Common myeloid progenitor, CD34-positive (primary cell): ENCODE data around the gene ARMC5.

ENCODE experiments used
- CTCF ChIA-PET: fragments of 350-600 bp; sonication (Branson Sonifier 250); formaldehyde crosslinking; loops from one replicate; lab custom pipeline; 2021; ENCODE audit warnings: antibody characterized with exemption; lab: Charles Lee
- POLR2A ChIA-PET: fragments of 350-600 bp; sonication (Branson Sonifier 250); formaldehyde crosslinking; loops from one replicate; lab custom pipeline; 2021; ENCODE audit warnings: antibody characterized with exemption; lab: Charles Lee
- DNase-seq, 3 donors: peaks; one replicate each; pipeline versions ENCODE4 v3.0.0 to v3.0.0-alpha.2; 2013
- H3K27ac ChIP-seq, 2 experiments: 1 replicate in 1 of 2; 2 replicates in 1 of 2; pipeline ENCODE4 v1.7.0; 2013; ENCODE audit warnings: inconsistent platforms in 2 of 2, low read length in 2 of 2, mild to moderate bottlenecking in 2 of 2, low read depth in 1 of 2, moderate library complexity in 1 of 2; ENCODE audit not compliant: severe bottlenecking in 2 of 2, insufficient read depth in 1 of 2, poor library complexity in 1 of 2
- H3K27me3 ChIP-seq, 5 experiments: replicated peaks in 2 of 5; 1 replicate in 3 of 5; 2 replicates in 2 of 5; pipeline versions ENCODE4 v1.6.1 to v1.7.0; 2013; ENCODE audit warnings: low read length in 4 of 5, mild to moderate bottlenecking in 2 of 5, moderate library complexity in 2 of 5, inconsistent platforms in 1 of 5; ENCODE audit not compliant: insufficient read depth in 5 of 5, control insufficient read depth in 4 of 5
- H3K36me3 ChIP-seq, 4 experiments: 1 replicate in 2 of 4; 2 replicates in 2 of 4; pipeline versions ENCODE4 v1.6.1 to v1.7.0; 2013; ENCODE audit warnings: low read length in 3 of 4, control low read depth in 1 of 4, mild to moderate bottlenecking in 1 of 4; ENCODE audit not compliant: control insufficient read depth in 4 of 4, insufficient read depth in 4 of 4
- H3K4me1 ChIP-seq, 4 experiments: 1 replicate in 3 of 4; 2 replicates in 1 of 4; pipeline versions ENCODE4 v1.6.1 to v1.7.1; 2013; ENCODE audit warnings: low read length in 3 of 4, mild to moderate bottlenecking in 3 of 4, control low read depth in 1 of 4, inconsistent platforms in 1 of 4, moderate library complexity in 1 of 4; ENCODE audit not compliant: control insufficient read depth in 4 of 4, insufficient read depth in 4 of 4; ENCODE audit errors: control extremely low read depth in 1 of 4
- H3K4me3 ChIP-seq, 7 experiments: 1 replicate in 4 of 7; 2 replicates in 3 of 7; pipeline versions ENCODE4 v1.5.1 to v1.7.0; 2013; ENCODE audit warnings: mild to moderate bottlenecking in 7 of 7, low read length in 6 of 7, moderate library complexity in 6 of 7, inconsistent platforms in 2 of 7, low read depth in 2 of 7, control low read depth in 1 of 7; ENCODE audit not compliant: insufficient read depth in 4 of 7, control insufficient read depth in 1 of 7; ENCODE audit errors: extremely low read depth in 1 of 7
- H3K9me3 ChIP-seq, 5 experiments: 1 replicate in 4 of 5; 2 replicates in 1 of 5; pipeline versions ENCODE4 v1.6.1 to v1.7.1; 2013; ENCODE audit warnings: low read length in 4 of 5, mild to moderate bottlenecking in 2 of 5, inconsistent platforms in 1 of 5, low read depth in 1 of 5, moderate library complexity in 1 of 5; ENCODE audit not compliant: control insufficient read depth in 4 of 5, insufficient read depth in 2 of 5; ENCODE audit errors: control extremely low read depth in 1 of 5
- WGBS: methylation state at CpG from one replicate; pipeline ENCODE4 v1.1.5; 2013; ENCODE audit not compliant: insufficient coverage; 5-methylcytosine and 5-hydroxymethylcytosine counted together

Gene ARMC5

DNA sequence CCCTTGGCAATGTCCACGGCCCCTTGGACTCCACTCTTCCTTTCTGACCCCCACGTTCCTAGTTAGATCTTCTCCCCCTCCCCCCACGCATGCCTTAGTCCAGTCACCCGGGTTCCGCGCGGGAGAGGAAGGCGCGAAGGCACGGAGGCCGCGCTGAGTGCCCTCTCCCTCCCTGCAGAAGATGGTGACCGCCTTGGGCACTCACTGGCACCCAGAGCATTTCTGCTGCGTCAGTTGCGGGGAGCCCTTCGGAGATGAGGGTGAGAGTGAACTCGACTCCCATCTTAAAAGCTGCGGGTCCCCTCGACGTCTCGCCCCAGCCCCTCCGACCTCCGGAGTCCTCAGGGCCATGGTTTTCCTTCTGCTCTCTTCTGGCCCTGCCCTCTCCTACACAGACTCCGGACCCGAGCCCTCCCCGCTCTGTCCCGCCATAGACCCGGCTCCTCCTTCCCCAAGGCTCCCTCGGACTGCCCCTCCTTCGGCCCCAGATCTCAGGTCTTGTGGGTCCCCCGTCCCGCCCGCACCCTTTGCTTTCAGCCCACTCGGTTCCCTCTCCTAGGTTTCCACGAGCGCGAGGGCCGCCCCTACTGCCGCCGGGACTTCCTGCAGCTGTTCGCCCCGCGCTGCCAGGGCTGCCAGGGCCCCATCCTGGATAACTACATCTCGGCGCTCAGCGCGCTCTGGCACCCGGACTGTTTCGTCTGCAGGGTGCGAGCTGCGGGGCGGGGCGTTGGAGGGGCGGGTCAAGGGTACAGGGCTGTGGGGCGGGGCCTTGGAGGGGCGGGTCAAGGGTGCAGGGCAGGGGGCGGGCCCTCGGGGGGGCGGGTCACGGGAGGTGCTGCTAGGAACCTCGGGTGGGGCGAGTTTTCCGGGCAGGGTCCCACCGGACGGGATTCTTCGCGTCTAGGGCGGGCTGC, 17.3 kb downstream of the ARMC5 start:
- Histone ChIP-seq H3K9me3 (no peaks in the 10 kb centered on the region), H3K4me3 (peak overlapping the region; percentile 40 to 81 (median 67)), H3K36me3 (peaks cover 0 to 12% (median 0%) of the 10 kb centered on the region in 4 experiments), H3K27ac (peak overlapping the region in 1 of 2 experiments; percentile 49), H3K4me1 (peaks cover under 1 to 47% (median 39%) of the 10 kb centered on the region in 4 experiments), H3K27me3 (no peaks in the 10 kb centered on the region)
- 12% methylated on average over 58 of the region's 68 CpGs for WGBS
- peak; percentile 78 to 87 (median 84) for DNase-seq
- ChIA-PET CTCF (interaction anchor here (0.9 to 2.7 kb wide), 4 partner anchors 13 to 220 kb away, joined by 3 to 28 read pairs (median 4); partner anchors contain the start of gene ARMC5), POLR2A (interaction anchor here (0.7 to 2.0 kb wide), 2 partner anchors 17 to 18 kb away, joined by 4 read pairs; partner anchors contain the start of gene ARMC5)

DNA sequence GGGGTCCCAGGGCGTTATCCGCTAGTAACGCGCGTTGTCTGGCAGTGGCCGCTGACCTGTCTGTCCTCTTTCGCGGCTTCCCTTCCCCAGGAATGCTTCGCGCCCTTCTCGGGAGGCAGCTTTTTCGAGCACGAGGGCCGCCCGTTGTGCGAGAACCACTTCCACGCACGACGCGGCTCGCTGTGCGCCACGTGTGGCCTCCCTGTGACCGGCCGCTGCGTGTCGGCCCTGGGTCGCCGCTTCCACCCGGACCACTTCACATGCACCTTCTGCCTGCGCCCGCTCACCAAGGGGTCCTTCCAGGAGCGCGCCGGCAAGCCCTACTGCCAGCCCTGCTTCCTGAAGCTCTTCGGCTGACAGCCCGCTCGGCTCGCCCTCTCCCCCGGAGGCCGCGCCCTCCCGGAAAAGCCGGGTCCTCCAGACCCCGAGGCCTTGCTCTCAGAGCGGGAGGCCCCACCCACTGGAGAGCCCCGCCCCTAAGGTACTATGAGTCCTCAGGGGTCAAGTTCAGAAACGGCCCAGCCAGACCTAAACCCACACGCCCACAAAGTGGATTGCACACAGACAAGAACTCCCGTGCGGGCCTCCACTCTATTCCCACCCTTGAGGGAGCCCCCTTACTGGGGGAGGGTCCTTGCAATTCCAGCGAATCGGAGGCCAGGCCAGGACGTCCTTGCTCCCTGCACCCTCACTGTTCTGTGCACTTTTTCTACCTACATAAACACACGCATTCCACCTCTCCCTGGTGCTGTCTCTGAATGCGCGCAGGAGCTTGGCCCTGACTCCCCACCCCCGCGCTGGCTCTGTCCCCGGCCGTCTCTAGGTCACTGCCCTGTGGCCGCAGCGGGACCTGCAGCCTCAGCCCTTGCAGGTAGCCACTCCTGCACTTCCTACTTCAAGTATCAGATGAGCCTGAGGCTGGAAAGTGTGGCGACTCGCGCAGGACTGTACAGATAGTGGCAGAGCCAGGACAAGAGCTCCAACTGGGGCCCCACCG, 18.2 kb downstream of the ARMC5 start:
- Histone ChIP-seq H3K36me3 (peaks cover 0 to 12% (median 0%) of the 10 kb centered on the region in 4 experiments), H3K27me3 (no peaks in the 10 kb centered on the region), H3K4me3 (peak overlapping the region; percentile 39 to 81 (median 57)), H3K4me1 (peaks cover 0 to 40% (median 31%) of the 10 kb centered on the region in 4 experiments), H3K27ac (peak overlapping the region in 1 of 2 experiments; percentile 25), H3K9me3 (no peaks in the 10 kb centered on the region)
- ChIA-PET POLR2A (interaction anchor here (0.7 to 2.0 kb wide), 2 partner anchors 18 to 19 kb away, joined by 4 read pairs; partner anchors contain the start of gene ARMC5), CTCF (interaction anchor here (0.8 to 1.4 kb wide), 5 partner anchors 14 to 277 kb away, joined by 3 to 7 read pairs (median 3); no protein-coding TSS in a partner anchor)
- DNase-seq, result peak; percentile 58 to 71 (median 66)
- 20% methylated on average over 60 of the region's 67 CpGs for WGBS

DNA sequence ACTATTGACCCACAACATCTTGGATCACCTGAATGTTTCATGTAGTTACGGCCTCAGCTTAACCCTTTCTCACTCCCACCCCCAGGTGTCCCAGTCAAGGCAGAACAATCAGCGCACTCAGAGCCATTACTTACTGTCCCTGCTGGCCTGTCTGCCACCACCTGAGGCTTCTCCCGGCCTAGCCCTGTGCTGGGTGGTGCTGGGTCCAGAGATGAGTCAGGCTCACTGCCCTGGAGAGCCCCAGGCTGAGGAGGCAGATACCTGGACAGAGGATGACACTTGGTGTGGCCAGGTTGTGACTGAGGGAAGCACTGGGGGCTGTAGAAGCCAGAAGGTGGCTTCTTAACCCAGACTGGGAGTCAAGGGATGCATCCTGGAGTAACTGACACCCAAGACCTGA, 19.7 kb downstream of the ARMC5 start:
- Histone ChIP-seq H3K36me3 (peaks cover 0 to 10% (median 0%) of the 10 kb centered on the region in 4 experiments), H3K9me3 (no peaks in the 10 kb centered on the region), H3K4me1 (peaks cover 0 to 34% (median 30%) of the 10 kb centered on the region in 4 experiments), H3K27me3 (no peaks in the 10 kb centered on the region), H3K27ac (no peak overlapping the region), H3K4me3 (no peak overlapping the region)
- CTCF ChIA-PET, result interaction anchor here (1.0 to 1.3 kb wide), 2 partner anchors 18 to 278 kb away, joined by 3 to 7 read pairs; no protein-coding TSS in a partner anchor
- no peak for DNase-seq
- 100% methylated on average over 2 of the region's 3 CpGs for WGBS
- POLR2A ChIA-PET, result interaction anchor here (0.6 kb wide), 2 partner anchors 228 to 969 kb away, joined by 3 to 4 read pairs; no protein-coding TSS in a partner anchor

DNA sequence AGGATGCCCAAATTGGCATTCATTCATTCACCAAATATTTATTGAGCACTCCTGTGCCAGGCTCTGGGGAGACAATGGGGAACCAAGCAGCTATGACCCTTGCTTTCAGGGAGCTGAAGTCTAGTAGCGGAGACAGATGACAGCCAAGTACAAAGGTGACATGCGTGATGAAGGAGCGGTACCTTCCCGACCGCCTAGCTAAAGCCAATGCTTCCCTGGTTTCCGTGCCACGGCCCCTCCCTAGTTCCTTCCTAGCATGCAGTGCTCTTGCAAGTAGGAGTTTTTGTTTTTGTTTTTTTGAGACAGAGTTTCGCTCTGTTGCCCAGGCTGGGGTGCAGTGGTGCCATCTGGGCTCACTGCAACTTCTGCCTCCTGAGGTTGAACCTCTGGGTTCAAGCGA, 20.4 kb downstream of the ARMC5 start:
- Histone ChIP-seq H3K27me3 (no peaks in the 10 kb centered on the region), H3K36me3 (peaks cover 0 to 2% (median 0%) of the 10 kb centered on the region in 4 experiments), H3K4me1 (peaks cover 0 to 34% (median 31%) of the 10 kb centered on the region in 4 experiments), H3K4me3 (no peak overlapping the region), H3K9me3 (no peaks in the 10 kb centered on the region), H3K27ac (no peak overlapping the region)
- POLR2A ChIA-PET, result no interaction called here
- 98% methylated on average over 8 of the region's 9 CpGs for WGBS
- no peak for DNase-seq
- CTCF ChIA-PET, result interaction anchor here (0.6 to 1.3 kb wide), 2 partner anchors 218 to 534 kb away, joined by 3 to 4 read pairs; no protein-coding TSS in a partner anchor

DNA sequence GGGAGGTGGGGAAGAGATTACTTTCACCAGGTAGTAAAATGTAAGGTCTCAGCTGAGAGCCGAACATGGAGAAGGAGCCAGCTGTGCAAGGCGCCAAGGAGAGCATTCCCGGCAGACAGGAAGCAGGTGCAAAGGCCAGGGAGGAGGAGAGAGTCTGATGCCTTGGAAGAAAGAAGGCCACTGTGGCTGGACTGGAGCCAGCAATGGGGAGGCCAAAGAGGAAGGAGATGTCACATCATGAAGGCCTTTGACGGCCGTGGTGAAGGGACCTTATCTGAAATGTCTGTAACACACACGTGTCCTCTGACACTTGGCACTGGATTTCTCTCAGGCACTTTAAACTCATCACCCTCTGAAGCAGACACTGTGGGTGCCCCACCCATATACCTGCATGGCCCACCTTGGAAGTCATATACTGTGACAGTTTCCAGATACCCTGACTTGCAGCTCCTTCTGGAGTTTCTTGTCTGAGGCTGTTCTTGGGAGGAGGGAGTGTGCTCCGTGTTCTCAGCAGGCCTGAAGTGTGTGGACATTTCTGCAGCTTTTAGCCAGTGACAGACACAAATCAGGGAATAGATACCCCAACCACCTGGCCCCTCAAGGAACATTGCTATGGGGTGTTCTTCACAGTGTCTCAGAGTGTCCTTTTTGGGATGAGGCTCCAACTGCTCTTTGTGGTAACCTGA, 21.7 kb downstream of the ARMC5 start:
- H3K4me3 ChIP-seq, result no peak overlapping the region
- POLR2A ChIA-PET, result no interaction called here
- H3K27me3 ChIP-seq, result no peaks in the 10 kb centered on the region
- WGBS, result 25% methylated on average over 7 of the region's 7 CpGs
- peak in 2 of 3 donors; percentile 34 to 42 for DNase-seq
- H3K36me3 ChIP-seq, result no peaks in the 10 kb centered on the region
- H3K27ac ChIP-seq, result no peak overlapping the region
- CTCF ChIA-PET, result interaction anchor here (1.2 to 2.9 kb wide), 3 partner anchors 21 to 217 kb away, joined by 4 to 7 read pairs (median 4); no protein-coding TSS in a partner anchor
- H3K4me1 ChIP-seq, result peaks cover 0 to 33% (median 28%) of the 10 kb centered on the region in 4 experiments
- H3K9me3 ChIP-seq, result no peaks in the 10 kb centered on the region

DNA sequence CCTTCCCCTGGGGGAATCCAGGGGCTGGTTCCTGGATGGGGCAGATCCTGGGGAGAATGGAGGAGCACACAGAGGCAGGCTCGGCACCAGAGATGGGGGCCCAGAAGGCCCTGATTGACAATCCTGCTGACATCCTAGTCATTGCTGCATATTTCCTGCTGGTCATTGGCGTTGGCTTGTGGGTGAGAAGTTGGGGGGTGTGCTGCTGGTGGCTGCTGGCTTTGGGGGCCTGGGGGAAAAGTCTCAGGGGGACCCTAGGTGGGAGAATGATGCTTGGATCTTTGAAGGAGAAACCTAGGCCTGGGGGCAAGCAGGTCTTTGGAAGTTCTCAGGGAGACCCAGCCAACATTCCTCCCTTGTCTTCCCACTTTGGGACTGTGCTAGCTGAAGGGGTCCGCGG, 23.8 kb downstream of the ARMC5 start, which contains the start of gene SLC5A2:
TSS of gene SLC5A2 (plus strand) at position 43 of the 400 bp plus-strand sequence. CDS start at position 57, 14 bp downstream.
- CTCF ChIA-PET, result interaction anchor here (2.9 kb wide), 1 partner anchor 25 kb away, joined by 7 read pairs; no protein-coding TSS in a partner anchor
- Histone ChIP-seq H3K9me3 (no peaks in the 10 kb centered on the region), H3K27me3 (no peaks in the 10 kb centered on the region), H3K4me3 (no peak within 1 kb of the TSS), H3K36me3 (no peaks in the 10 kb centered on the region), H3K27ac (no peak within 1 kb of the TSS), H3K4me1 (peaks cover 0 to 29% (median 24%) of the 10 kb centered on the region in 4 experiments)
- POLR2A ChIA-PET, result no interaction called here
- 96% methylated on average over 3 of the region's 4 CpGs for whole genome bisulfite sequencing
- no peak for DNase-seq
